ENCODE data around the gene STRADB. TPM values are rescaled to one million over a fixed set of nuclear protein-coding genes. Genes with fewer than 3 reads are reported as not detected.

STRADB gene
- total RNA-seq, 4 donors from 2014 or later: 90.6 to 187 (median 129) TPM

DNA sequence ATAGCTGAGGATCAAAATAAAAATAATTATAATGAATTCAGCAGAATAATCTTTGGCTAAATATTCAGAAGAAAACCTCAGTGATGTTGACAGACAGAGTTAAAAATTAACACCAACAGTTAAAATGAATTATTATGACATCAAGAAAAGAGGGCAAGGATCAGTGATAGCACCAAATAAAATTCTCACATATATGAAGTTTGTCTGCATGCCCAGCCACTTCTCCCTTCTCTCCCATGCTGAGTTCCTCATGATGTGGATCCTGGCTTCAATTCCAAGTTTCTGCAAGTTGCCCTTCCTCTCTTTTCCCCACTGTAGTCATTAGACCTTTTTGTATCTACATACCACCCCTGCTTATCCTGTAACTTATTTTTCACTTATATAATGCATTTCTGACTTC lies 6.8 kb downstream of the STRADB start:
- no peaks in the 10 kb centered on the region for H3K9me3 ChIP-seq
- intact Hi-C loops (cut with DNase I; ENCODE audit: low total_unique reads): loop anchor here (10.0 kb wide), 1 partner anchor 1504 kb away; the partner anchor contains the start of genes MAIP1 and TYW5
- no peaks in the 10 kb centered on the region for H3K27me3 ChIP-seq
- no peak overlapping the region for H3K4me3 ChIP-seq
- H3K36me3 ChIP-seq: peaks cover 0 to 63% of the 10 kb centered on the region in 2 donors
- H3K27ac ChIP-seq: no peak overlapping the region
- no peak for DNase-seq
- ATAC-seq: no peak
- peaks cover 4 to 6% of the 10 kb centered on the region in 2 donors for H3K4me1 ChIP-seq
- in situ Hi-C loops (cut with MboI; ENCODE audit: low sequenced_read_pairs in 4 of 4): loop anchor here in 1 of 4 donors (10.0 kb wide), 1 partner anchor 316 kb away; no protein-coding TSS in a partner anchor
- TF ChIP-seq POLR2A (IDR thresholded peaks at IDR 0.05): no peak
- TF ChIP-seq, protein P1, sequence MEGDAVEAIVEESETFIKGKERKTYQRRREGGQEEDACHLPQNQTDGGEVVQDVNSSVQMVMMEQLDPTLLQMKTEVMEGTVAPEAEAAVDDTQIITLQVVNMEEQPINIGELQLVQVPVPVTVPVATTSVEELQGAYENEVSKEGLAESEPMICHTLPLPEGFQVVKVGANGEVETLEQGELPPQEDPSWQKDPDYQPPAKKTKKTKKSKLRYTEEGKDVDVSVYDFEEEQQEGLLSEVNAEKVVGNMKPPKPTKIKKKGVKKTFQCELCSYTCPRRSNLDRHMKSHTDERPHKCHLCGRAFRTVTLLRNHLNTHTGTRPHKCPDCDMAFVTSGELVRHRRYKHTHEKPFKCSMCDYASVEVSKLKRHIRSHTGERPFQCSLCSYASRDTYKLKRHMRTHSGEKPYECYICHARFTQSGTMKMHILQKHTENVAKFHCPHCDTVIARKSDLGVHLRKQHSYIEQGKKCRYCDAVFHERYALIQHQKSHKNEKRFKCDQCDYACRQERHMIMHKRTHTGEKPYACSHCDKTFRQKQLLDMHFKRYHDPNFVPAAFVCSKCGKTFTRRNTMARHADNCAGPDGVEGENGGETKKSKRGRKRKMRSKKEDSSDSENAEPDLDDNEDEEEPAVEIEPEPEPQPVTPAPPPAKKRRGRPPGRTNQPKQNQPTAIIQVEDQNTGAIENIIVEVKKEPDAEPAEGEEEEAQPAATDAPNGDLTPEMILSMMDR (IDR thresholded peaks at IDR 0.05 in 4 of 5, conservative IDR thresholded peaks at IDR 0.05 in 1 of 5): no peak

DNA sequence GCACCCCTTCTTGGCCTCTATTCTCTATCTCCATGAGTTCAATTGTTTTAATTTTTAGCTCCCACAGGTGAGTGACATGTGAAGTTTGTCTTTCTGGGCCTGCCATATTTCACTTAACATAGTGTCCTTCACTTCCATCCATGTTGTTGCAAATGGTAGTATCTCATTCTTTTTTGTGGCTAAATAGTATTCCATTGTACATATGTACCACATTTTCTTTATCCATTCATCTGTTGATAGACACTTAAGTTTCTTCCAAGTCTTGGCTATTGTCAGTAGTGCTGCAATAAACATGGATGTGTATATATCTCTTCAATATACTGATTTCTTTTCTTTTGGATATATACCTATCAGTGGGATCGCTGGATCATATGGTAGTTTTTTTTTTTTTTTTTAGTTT lies 9.0 kb downstream of the STRADB start:
- ATAC-seq (no peak), DNase-seq (no peak)
- TF ChIP-seq, protein P1 (IDR thresholded peaks at IDR 0.05 in 4 of 5, conservative IDR thresholded peaks at IDR 0.05 in 1 of 5): no peak
- TF ChIP-seq POLR2A (IDR thresholded peaks at IDR 0.05): no peak
- in situ Hi-C loops (cut with MboI; ENCODE audit: low sequenced_read_pairs in 4 of 4) (no loop called here), intact Hi-C loops (cut with DNase I; ENCODE audit: low total_unique reads) (no loop called here)
- Histone ChIP-seq H3K4me3 (no peak overlapping the region), H3K27me3 (no peaks in the 10 kb centered on the region), H3K9me3 (no peaks in the 10 kb centered on the region), H3K27ac (no peak overlapping the region), H3K36me3 (peaks cover 0 to 83% of the 10 kb centered on the region in 2 donors), H3K4me1 (peaks cover 1 to 2% of the 10 kb centered on the region in 2 donors)

DNA sequence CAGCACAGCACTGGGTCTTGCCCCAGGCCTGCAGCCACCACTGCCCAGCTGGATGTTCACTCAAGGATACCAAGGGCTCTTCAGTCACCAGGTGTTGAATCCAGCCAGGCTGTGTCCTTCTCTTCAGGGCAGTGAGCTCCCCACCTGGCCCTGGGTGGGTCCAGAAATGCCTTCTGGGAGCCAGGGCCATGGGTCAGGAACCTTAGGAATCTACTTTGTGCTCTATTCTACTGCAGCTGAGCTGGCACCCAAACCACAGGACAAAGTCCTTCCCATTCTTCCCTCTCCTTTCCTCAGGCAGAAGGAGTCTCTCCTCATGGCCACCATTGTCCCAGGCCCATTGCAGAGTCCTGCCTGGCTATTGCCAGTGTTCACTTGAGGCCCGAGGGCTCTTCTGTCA lies 13.0 kb downstream of the STRADB start:
- DNase-seq (no peak), ATAC-seq (no peak)
- Histone ChIP-seq H3K27me3 (no peaks in the 10 kb centered on the region), H3K4me1 (peaks cover 15 to 20% of the 10 kb centered on the region in 2 donors), H3K4me3 (no peak overlapping the region), H3K9me3 (no peaks in the 10 kb centered on the region), H3K27ac (peak overlapping the region in 3 of 4 donors; percentile 78 to 89 (median 83)), H3K36me3 (peaks cover 0 to 62% of the 10 kb centered on the region in 2 donors)
- in situ Hi-C loops (cut with MboI; ENCODE audit: low sequenced_read_pairs in 4 of 4) (no loop called here), intact Hi-C loops (cut with DNase I; ENCODE audit: low total_unique reads) (no loop called here)
- TF ChIP-seq, protein P1 (IDR thresholded peaks at IDR 0.05 in 4 of 5, conservative IDR thresholded peaks at IDR 0.05 in 1 of 5): no peak
- no peak for TF ChIP-seq POLR2A (IDR thresholded peaks at IDR 0.05)

DNA sequence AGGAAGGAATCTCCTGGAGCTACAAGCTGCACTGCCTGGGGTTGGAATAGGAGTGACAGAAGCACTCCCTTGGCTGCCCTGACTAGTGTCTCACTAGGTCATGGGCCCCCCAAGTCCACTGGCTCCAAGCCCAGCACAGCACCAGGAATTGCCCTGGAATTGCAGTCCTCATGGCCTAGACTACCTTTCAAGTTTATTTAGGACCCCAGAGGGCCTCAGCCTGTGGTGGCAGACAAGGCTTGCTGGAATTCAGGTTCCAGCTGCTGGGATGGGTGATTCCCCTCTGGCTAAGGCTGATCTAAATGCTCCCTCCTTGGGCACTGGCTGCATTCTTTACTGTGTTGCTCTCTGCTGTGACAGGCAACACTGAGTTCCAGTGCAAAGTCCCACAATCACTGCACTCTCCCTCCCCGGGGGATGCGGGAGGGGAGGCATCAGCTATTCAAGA lies 14.0 kb downstream of the STRADB start:
- ATAC-seq (peak; percentile 40 to 47), DNase-seq (no peak)
- peaks cover 15 to 20% of the 10 kb centered on the region in 2 donors for H3K4me1 ChIP-seq
- intact Hi-C loops (cut with DNase I; ENCODE audit: low total_unique reads): no loop called here
- H3K36me3 ChIP-seq: peaks cover 0 to 62% of the 10 kb centered on the region in 2 donors
- TF ChIP-seq, protein P1 (IDR thresholded peaks at IDR 0.05 in 4 of 5, conservative IDR thresholded peaks at IDR 0.05 in 1 of 5): no peak
- TF ChIP-seq POLR2A (IDR thresholded peaks at IDR 0.05): no peak
- in situ Hi-C loops (cut with MboI; ENCODE audit: low sequenced_read_pairs in 4 of 4): no loop called here
- H3K27me3 ChIP-seq: no peaks in the 10 kb centered on the region
- H3K4me3 ChIP-seq: no peak overlapping the region
- no peaks in the 10 kb centered on the region for H3K9me3 ChIP-seq
- peak overlapping the region; percentile 65 to 89 (median 80) for H3K27ac ChIP-seq

Data from gastrocnemius medialis (tissue), 4 donors.